Muscle layer of duodenum (tissue), 2 donors: Measurements from ENCODE around the gene CACNA1I.

Source experiments
- H3K27ac ChIP-seq: one replicate; pipeline ENCODE4 v1.7.0; 2013; ENCODE audit warnings: mild to moderate bottlenecking, low read length
- H3K27me3 ChIP-seq: one replicate; pipeline ENCODE4 v1.7.0; 2013; ENCODE audit warnings: low read depth, mild to moderate bottlenecking, control low read depth, low read length
- H3K36me3 ChIP-seq, 2 donors: one replicate each; pipeline ENCODE4 v1.7.0; 2013; ENCODE audit warnings: low read length in 2 of 2, control low read depth in 1 of 2, mild to moderate bottlenecking in 1 of 2; ENCODE audit not compliant: insufficient read depth in 2 of 2, control insufficient read depth in 1 of 2
- H3K4me1 ChIP-seq, 2 donors: one replicate each; pipeline ENCODE4 v1.7.0; 2013; ENCODE audit warnings: low read length in 2 of 2, mild to moderate bottlenecking in 2 of 2, control low read depth in 1 of 2, moderate library complexity in 1 of 2; ENCODE audit not compliant: insufficient read depth in 2 of 2, control insufficient read depth in 1 of 2
- H3K4me3 ChIP-seq, 2 donors: one replicate each; pipeline ENCODE4 v1.7.0; 2013; ENCODE audit warnings: low read length in 2 of 2, low read depth in 1 of 2, mild to moderate bottlenecking in 1 of 2
- H3K9me3 ChIP-seq, 2 donors: one replicate each; pipeline ENCODE4 v1.7.0; 2013; ENCODE audit warnings: low read length in 2 of 2, control low read depth in 1 of 2, mild to moderate bottlenecking in 1 of 2; ENCODE audit not compliant: control insufficient read depth in 1 of 2
- donor health status: healthy.

CACNA1I gene

DNA sequence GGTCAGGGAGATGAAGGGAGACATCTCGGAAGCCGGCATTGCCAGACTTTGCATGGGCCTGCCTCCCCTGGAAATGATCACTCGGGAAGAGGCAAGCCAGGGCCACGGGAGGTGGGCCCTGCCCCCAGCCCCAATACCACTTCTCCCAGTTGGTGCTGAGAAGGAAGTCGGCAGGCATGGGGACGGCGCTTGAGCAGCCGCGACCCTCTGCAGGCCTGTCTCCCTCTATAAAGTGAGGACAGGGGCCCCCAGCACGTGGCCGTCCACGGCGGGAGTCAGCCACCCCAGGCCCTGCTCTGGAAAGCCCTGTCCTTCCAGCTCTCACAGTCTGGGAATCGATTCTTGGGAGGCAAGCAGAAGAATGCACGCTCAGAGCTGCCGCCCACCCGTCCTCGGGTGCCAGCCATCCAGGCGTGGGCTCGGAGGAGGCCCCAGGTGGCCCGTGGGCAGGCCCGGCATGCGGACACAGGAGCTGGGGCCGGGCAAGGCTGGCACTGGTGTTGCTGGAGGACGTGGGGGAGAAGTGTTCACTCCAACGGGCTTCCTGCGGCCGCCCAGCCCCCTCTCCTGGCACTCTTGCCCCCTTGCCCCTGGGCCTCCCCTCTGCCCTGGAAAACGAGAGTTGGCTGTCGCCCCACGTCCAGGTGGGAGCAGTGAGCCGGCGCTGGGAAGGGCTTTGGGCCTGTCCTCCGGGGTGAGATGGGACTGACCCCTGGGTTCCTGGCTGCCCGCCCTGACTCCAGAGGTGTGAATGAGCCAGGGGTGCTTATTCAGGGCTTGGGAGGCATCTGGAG, 77.5 kb downstream of the CACNA1I start:
- Histone ChIP-seq H3K27me3 (no peaks in the 10 kb centered on the region), H3K36me3 (no peaks in the 10 kb centered on the region), H3K27ac (no peak overlapping the region), H3K4me1 (no peaks in the 10 kb centered on the region), H3K9me3 (no peaks in the 10 kb centered on the region), H3K4me3 (no peak overlapping the region)

DNA sequence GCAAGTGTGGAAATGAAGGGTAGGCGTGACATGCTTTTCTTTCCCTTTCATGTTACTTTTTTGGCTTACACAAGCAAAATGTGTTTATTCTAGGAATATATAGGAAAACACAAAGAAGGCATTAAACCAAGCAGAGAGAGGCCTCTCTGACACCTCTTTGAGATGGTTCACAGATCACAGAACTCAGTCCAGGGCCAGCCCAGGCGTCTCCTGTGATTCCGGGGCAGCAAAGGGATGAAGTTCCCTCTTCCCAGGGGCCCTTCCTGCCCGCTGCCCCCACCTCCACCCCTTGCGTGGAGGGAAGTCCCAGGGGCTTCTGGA, 78.0 kb downstream of the CACNA1I start:
- no peak overlapping the region for H3K27ac ChIP-seq
- no peaks in the 10 kb centered on the region for H3K27me3 ChIP-seq
- no peaks in the 10 kb centered on the region for H3K4me1 ChIP-seq
- H3K4me3 ChIP-seq: no peak overlapping the region
- H3K36me3 ChIP-seq: no peaks in the 10 kb centered on the region
- no peaks in the 10 kb centered on the region for H3K9me3 ChIP-seq

DNA sequence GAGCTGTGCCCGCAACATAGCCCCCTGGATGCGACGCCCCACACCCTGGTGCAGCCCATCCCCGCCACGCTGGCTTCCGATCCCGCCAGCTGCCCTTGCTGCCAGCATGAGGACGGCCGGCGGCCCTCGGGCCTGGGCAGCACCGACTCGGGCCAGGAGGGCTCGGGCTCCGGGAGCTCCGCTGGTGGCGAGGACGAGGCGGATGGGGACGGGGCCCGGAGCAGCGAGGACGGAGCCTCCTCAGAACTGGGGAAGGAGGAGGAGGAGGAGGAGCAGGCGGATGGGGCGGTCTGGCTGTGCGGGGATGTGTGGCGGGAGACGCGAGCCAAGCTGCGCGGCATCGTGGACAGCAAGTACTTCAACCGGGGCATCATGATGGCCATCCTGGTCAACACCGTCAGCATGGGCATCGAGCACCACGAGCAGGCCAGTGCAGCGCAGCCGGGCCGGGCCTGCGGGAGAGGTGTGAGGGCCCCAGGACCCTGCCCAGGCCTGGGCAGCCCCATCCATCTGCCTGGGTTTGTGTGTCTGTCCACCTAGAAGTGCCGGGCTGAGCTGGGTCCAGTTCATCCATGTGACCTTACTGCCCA, 79.0 kb downstream of the CACNA1I start:
- Histone ChIP-seq H3K4me1 (no peaks in the 10 kb centered on the region), H3K4me3 (no peak overlapping the region), H3K27me3 (no peaks in the 10 kb centered on the region), H3K9me3 (no peaks in the 10 kb centered on the region), H3K36me3 (no peaks in the 10 kb centered on the region), H3K27ac (no peak overlapping the region)

DNA sequence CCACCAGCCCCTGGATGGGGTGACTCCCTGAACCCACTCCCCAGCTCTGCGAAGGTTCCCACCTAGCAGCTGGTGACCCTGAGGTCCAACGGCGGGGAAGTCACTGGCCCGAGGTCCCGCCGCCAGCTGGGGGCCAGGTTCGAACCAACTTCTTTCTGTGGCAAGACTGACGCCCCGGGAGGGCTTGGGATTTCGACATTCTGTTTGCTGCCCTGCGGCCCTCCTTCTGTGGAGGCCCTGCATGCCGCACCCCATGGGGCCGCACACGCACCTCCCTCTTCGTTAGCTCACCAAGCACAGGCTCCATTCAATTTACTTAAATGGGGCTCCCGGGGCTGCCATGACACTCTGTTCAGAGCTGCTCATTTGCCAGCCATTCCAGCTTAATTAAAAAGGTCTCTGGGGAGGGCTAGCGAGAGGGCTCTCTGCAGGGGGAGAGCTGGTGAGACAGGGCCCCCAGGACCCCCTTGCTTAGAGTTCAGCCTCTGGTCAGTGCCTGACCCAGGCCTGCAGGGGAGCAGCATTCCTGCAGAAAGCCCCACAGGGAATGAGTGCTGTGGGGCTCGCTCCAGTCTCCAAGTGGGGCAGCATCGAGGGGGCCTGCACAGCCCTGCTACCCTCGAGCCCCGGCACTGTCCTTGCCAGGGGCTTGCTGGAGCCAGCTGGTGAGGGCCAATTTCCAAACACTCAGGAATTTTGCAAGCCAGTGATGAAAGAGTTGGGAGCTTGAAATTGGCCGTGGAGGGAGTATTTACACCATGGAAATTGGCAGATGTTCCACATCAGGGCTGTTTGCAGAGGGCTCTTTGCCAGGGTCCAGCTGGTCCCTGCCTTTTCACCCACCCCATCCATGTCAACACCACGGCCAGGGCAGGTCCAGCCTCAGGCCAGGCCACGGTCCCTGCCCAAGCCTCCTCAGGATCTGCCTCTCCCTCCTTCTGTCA, 80.8 kb downstream of the CACNA1I start:
- Histone ChIP-seq H3K9me3 (no peaks in the 10 kb centered on the region), H3K36me3 (no peaks in the 10 kb centered on the region), H3K27ac (no peak overlapping the region), H3K4me3 (no peak overlapping the region), H3K27me3 (no peaks in the 10 kb centered on the region), H3K4me1 (no peaks in the 10 kb centered on the region)

DNA sequence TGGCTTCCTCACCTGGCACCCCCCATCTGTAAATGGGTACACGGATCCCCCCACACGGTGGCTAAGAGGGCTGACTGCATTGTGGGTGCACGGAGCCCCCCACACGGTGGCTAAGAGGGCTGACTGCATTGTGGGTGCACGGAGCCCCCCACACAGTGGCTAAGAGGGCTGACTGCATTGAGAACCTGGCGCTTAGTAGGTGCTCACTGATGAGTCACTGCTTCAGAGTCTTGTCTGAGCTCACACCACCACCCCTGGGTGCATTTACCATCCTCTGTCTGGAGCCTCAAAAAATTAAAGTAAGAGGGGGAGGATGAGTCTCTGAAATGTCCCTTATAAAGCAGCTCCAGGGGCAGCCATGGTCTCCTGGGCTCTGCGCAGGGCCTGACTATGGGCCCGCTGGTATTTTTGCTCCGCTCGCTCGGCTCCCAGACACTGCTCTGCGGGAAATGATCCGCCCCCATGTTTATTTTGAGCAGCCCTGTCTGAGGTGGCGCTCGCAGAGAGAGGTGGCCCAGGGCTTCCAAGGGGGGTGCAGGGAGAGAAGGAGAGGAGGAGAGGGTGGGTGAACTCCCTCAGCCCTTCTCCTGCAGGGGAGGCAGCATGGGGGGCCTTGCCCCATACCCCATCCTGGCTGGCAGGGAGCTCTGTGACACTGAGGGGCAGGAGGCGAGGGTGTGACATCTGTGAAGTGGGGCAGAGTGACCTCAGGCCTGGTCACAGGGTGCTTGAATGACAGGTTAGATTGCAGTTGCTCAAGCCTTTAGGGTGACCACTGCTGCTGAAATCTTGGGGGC, 82.6 kb downstream of the CACNA1I start:
- Histone ChIP-seq H3K4me1 (no peaks in the 10 kb centered on the region), H3K9me3 (no peaks in the 10 kb centered on the region), H3K4me3 (no peak overlapping the region), H3K27ac (no peak overlapping the region), H3K27me3 (no peaks in the 10 kb centered on the region), H3K36me3 (no peaks in the 10 kb centered on the region)

DNA sequence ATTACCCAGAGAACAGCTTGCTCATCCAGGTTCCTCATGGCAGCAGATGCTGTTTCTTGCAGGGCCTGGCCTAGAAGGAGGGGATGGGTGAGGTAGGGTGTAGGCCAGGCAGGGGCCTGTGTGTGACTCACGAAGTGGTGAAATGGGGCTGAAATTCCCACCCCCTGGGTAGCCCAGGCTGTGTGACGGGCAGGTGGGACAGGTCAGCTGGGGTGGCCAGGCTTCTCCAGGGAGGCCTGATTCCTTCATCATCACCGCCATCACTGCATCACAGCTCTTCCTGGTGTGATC, 83.2 kb downstream of the CACNA1I start:
- Histone ChIP-seq H3K27me3 (no peaks in the 10 kb centered on the region), H3K9me3 (no peaks in the 10 kb centered on the region), H3K4me3 (no peak overlapping the region), H3K36me3 (no peaks in the 10 kb centered on the region), H3K4me1 (no peaks in the 10 kb centered on the region), H3K27ac (no peak overlapping the region)

DNA sequence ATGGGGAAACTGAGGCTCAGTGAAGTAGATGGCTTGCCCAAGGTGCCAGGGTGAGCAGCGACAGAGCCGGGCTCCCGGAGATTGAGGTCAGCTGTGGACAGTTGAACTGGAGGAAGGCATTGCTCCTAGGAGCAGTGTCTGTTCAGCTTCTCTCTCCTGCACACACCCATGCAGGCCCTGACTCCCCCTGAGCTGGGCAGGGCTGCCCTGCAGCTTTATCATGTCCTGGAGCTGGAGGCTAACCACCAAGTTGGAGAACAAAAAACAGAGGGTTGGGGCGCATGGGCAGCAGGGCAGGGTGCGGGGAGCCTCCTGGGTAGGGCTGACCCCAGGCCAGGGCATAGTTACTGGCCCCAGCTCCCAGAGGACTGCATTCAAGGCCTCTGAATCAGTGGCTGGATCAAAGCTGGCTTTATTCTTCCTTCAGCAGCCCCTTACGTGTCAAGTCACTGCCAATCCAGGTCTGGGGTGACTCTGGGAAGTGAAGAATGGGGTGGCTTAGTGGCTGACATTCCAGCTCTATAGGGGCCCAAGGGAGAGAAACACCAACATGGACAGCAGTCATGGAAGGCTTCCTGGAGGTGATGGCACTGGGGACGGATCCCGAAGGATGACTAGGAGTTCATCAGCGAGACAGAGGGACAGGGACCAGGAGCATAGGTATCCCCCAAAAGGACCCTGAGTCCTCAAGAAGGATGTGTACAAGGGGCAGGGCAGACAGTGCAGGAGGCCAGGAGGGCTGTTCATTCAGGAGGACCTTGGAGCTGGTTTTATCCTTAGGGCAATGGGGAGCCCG, 83.8 kb downstream of the CACNA1I start:
- no peak overlapping the region for H3K27ac ChIP-seq
- H3K4me3 ChIP-seq: no peak overlapping the region
- no peaks in the 10 kb centered on the region for H3K4me1 ChIP-seq
- H3K9me3 ChIP-seq: no peaks in the 10 kb centered on the region
- H3K36me3 ChIP-seq: no peaks in the 10 kb centered on the region
- H3K27me3 ChIP-seq: no peaks in the 10 kb centered on the region

DNA sequence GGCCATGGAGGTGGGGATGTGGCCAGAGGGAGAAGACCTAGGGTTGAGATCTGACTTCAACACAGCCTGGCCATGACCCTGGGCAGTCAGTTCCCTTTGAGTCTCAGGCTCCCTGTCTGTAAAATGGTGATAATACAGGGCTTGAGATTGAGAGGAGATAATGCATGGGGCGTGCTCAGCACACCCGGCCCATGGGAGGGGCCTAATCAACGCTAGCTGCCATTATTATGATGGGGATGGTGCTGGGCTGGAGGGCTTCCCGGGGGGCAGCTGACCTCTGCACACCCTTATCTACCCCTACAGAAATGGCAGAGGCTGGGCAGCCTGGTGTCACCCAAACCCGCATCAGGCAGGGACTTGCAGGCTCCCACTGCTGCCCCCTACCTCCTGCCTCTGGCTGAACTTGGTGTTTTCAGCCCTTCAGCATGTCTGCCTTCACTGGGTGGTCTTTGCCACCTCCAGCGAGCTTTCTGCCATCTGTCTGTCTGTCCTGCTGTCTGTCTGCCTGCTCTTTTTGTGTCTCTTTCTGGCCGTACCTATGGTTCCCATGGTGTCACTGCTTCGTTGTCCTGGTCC, 84.5 kb downstream of the CACNA1I start:
- no peaks in the 10 kb centered on the region for H3K4me1 ChIP-seq
- no peaks in the 10 kb centered on the region for H3K36me3 ChIP-seq
- H3K27me3 ChIP-seq: no peaks in the 10 kb centered on the region
- no peak overlapping the region for H3K4me3 ChIP-seq
- no peak overlapping the region for H3K27ac ChIP-seq
- no peaks in the 10 kb centered on the region for H3K9me3 ChIP-seq

DNA sequence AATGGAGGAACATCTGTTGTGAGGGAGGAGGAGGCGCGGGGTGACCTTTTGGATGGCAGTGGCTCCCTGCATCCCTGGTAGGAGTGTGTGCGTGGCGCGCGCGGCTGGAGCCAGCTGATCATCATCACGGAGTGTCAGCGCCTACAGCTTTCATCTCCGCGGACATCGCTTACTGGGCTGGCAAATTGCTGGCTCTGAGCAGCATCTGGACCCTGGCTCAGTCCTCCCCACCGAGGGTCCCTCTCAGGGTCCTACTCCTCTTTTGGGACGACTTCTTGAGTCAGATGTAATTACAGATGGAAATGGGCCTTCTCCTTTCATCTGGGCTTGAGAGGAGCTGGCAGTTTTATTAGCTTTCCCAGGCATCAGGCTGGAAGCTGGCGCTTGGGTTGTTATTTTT, 85.3 kb downstream of the CACNA1I start:
- Histone ChIP-seq H3K9me3 (no peaks in the 10 kb centered on the region), H3K4me1 (no peaks in the 10 kb centered on the region), H3K4me3 (no peak overlapping the region), H3K27me3 (peaks cover 4% of the 10 kb centered on the region), H3K27ac (no peak overlapping the region), H3K36me3 (no peaks in the 10 kb centered on the region)
